GM21619 (cell line): Measurements from ENCODE around the gene OR6K3.
"Not testable (repeated sequence)": the region's sequence is repeated elsewhere in the genome, so short reads cannot be mapped to it uniquely, and the experiment has no call there.

Source experiments
- ATAC-seq: cut with Tn5 transposase; IDR thresholded peaks from one replicate; pipeline ENCODE4 v1.9.1; 2021; ENCODE audit not compliant: unreplicated experiment

Gene OR6K3

GRCh38 chr1:158688343-158688742 is 32.2 kb downstream of the OR6K3 start:
- ATAC-seq = not testable (repeated sequence)

GRCh38 chr1:158687037-158687436 is 33.5 kb downstream of the OR6K3 start:
- no peak for ATAC-seq

GRCh38 chr1:158686111-158687009 is 34.2 kb downstream of the OR6K3 start, which contains the start of gene SPTA1:
Gene SPTA1 (minus strand): TSS chr1:158686715. CDS start chr1:158686517, 198 bp downstream.
- no peak for ATAC-seq

DNA sequence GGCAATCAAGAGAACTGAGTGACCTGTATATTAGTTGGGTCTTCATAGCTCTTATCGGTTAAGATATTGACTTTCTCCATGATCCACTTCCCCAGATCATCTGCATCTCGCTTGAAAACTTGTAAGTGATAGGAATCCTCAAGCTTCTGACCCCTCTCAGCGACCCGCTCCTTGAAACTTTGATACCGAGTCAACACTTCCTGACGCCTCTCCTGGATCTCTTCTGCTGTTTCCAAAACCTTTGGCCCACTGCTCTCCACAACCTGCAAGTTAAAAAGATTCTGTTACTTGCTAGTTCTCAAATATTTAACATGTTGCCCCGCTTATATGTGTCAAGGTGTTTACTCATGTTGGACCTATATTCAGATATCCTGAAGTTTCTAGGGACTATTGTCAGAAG is 35.4 kb downstream of the OR6K3 start:
- ATAC-seq = no peak

GRCh38 chr1:158681606-158682005 is 38.9 kb downstream of the OR6K3 start:
- ATAC-seq = no peak

DNA sequence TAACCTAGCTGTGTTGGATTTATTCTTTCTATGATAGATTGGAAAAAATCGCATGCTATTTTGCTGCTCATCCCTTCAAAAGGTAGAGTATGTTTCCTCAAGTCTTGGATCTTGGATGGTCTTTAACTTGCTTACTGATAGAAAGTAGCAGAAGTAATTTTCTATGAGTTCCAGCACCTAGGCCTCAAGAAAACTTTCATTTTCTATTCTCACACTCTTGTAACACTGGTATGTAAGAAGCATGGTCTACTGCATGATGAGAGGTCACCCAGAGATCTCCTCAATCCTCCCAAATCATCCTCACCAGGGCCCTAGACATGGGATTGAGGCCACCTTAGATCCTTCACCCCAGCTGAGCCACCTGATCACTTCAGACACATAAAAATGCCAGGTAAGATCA is 41.2 kb downstream of the OR6K3 start:
- ATAC-seq = no peak

DNA sequence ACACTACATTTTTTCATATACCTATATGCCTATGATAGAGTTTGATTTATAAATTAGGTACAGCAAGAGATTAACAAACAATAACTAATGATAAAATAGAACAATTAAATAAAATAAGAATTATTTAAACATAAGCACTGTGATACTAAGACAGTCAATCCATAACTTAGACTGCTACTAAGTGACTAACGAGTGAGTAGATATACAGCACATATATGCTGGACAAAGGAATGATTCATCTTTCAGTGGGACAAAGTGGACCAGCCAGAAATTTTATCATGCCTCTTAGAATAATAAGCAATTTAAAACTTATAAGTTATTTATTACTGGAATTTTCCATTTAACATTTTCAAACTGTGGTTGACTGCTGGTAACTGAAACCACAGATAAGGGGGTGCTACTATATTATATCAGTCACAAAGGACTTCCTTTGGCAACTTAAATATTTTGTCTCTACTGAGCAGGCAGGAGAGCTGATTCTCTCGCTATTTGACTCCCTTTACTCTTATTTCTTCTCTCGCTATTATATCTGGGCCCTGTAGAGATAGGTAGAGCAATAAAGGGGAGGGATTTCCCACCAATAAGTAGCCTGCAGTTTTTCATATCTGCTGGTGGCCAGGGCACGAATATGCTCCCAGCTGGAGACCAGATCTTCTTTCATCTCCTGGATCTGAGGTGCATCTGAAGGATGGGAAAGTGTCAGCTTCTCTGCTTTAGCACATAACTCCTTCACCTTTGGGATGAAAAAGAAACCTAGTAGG is 44.8 kb downstream of the OR6K3 start:
- no peak for ATAC-seq

- no peak for ATAC-seq
Observed at GRCh38 chr1:158674302-158674701, 46.2 kb downstream of the OR6K3 start.
